GM13977 (cell line): ENCODE measurements around the gene EVI5.

Experiments
- DNase-seq: peaks from one replicate; pipeline ENCODE4 v3.0.0; 2012; ENCODE audit warnings: low spot score
- in situ Hi-C: fragments of 300-500 bp; cut with MboI; formaldehyde crosslinking; loops from one replicate; pipeline ENCODE4 v1.12.0; 2022; ENCODE audit warnings: low sequenced_read_pairs, low pct_unique_long_range_greater_than_20kb, mixed read lengths, inconsistent platforms; ENCODE audit not compliant: unreplicated experiment
- TF ChIP-seq, protein P1 (sequence below): IDR thresholded peaks from 2 replicates; pipeline ENCODE4 v1.5.1; 2012; ENCODE audit warnings: mild to moderate bottlenecking, control low read depth; ENCODE audit not compliant: insufficient read depth; ENCODE audit errors: extremely low read depth, missing control alignments

EVI5 gene

GRCh38 chr1:92495392-92496063, 289.4 kb downstream of the EVI5 start:
- in situ Hi-C loops = no loop called here

DNA sequence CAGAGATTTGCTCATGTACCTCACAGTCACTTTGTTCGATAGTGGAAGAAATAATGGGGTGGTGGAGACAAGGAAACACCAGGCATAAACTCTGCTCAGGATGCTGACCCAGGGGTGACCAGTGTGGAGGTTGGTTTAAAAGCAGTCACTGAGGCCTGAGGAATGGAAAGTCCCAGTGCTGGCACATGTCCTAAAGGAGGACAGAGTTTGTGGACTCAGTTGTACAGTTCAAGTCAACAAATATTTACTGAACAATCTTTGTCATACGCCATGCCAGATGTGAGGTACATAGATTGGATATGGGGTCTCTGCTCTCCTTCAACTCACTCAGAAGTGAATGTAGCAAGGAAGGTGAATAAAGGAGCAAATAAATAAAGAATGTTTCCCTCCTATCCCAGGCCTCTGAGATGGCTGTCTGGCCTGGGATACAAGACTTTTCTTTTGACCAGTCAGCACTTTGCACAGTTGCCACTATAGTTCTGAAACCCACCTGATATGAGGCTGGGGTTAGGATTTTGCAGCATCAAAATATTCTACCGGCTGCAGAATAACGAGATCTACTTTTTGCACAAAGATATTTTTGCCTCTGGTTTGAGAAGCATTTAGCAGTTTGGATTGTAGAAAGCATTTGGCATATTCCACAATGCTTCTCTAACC, 290.3 kb downstream of the EVI5 start:
- in situ Hi-C loops = no loop called here
- TF ChIP-seq, protein P1, sequence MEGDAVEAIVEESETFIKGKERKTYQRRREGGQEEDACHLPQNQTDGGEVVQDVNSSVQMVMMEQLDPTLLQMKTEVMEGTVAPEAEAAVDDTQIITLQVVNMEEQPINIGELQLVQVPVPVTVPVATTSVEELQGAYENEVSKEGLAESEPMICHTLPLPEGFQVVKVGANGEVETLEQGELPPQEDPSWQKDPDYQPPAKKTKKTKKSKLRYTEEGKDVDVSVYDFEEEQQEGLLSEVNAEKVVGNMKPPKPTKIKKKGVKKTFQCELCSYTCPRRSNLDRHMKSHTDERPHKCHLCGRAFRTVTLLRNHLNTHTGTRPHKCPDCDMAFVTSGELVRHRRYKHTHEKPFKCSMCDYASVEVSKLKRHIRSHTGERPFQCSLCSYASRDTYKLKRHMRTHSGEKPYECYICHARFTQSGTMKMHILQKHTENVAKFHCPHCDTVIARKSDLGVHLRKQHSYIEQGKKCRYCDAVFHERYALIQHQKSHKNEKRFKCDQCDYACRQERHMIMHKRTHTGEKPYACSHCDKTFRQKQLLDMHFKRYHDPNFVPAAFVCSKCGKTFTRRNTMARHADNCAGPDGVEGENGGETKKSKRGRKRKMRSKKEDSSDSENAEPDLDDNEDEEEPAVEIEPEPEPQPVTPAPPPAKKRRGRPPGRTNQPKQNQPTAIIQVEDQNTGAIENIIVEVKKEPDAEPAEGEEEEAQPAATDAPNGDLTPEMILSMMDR = no peak
- no peak for DNase-seq

More at GRCh38 chr1:92495392-92496063, 289.4 kb downstream of the EVI5 start:
- DNase-seq = no peak
- TF ChIP-seq, protein P1 = no peak

DNA sequence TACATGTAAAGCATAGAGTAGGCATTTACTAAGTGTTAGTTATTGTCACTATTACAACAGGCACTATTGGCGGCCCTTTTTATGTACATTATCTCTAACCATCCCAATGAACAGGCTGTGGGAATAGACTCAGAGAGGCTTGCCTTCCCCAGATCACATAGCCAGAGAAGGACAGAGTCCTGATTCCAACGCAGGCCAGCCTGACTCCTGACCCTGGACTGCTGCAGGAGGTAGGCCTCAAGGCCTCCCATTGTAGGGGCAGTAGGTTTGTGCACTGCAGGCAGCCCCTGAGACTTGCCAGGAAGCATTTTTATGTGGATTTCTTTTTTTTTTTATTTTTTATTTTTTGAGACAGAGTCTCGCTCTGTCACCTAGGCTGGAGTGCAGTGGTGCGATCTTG, 291.8 kb downstream of the EVI5 start:
- DNase-seq = no peak
- TF ChIP-seq, protein P1 = no peak
- in situ Hi-C loops = no loop called here

DNA sequence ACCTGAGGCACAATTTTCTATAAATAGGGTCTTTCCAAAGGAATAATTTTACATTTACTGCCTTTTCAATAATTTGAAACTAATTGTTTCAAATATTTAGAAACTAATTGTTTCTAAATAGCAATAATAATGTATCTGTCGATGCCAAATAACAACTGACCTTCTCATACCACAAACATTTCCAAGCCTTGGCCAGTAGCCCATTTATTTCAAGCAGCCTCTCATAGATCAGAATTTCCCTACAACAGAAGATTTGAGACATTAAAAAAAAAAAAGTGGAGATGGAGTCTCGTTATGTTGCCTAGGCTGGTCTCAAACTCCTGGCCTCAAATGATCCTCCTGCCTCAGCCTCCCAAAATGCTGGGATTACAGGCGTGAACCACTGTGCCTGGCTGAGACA, 296.1 kb downstream of the EVI5 start:
- no peak for DNase-seq
- TF ChIP-seq, protein P1 = no peak
- in situ Hi-C loops = loop anchor here (10.0 kb wide), 1 partner anchor 106 kb away; no protein-coding TSS in a partner anchor

- TF ChIP-seq, protein P1 = no peak
- DNase-seq = no peak
- in situ Hi-C loops = loop anchor here (10.0 kb wide), 1 partner anchor 106 kb away; no protein-coding TSS in a partner anchor
Measured at GRCh38 chr1:92488416-92488815, 296.5 kb downstream of the EVI5 start.

- DNase-seq = no peak
- in situ Hi-C loops = loop anchor here (10.0 kb wide), 1 partner anchor 108 kb away; no protein-coding TSS in a partner anchor
- TF ChIP-seq, protein P1 = no peak
Measured at GRCh38 chr1:92487078-92487605, 297.8 kb downstream of the EVI5 start.
